ENCODE results near the gene UFD1.

UFD1 gene

GRCh38 chr22:19488884-19489843, 10.2 kb upstream of the UFD1 start:
- no peak overlapping the region for H3K4me3 ChIP-seq (ENCODE audit: low read depth, low read length)
- peak; percentile 71 for DNase-seq (ENCODE audit: low read depth)
- peak; percentile 37 for TF ChIP-seq CTCF (conservative IDR thresholded peaks at IDR 0.05; ENCODE audit: low read depth, low read length)

GRCh38 chr22:19488285-19488684, 9.3 kb upstream of the UFD1 start:
- DNase-seq (ENCODE audit: low read depth), result no peak
- TF ChIP-seq CTCF (conservative IDR thresholded peaks at IDR 0.05; ENCODE audit: low read depth, low read length), result no peak
- H3K4me3 ChIP-seq (ENCODE audit: low read depth, low read length), result no peak overlapping the region

GRCh38 chr22:19483481-19484244, 4.7 kb upstream of the UFD1 start:
- TF ChIP-seq CTCF (conservative IDR thresholded peaks at IDR 0.05; ENCODE audit: low read depth, low read length), result no peak
- DNase-seq (ENCODE audit: low read depth), result peak; percentile 95
- H3K4me3 ChIP-seq (ENCODE audit: low read depth, low read length), result no peak overlapping the region

DNA sequence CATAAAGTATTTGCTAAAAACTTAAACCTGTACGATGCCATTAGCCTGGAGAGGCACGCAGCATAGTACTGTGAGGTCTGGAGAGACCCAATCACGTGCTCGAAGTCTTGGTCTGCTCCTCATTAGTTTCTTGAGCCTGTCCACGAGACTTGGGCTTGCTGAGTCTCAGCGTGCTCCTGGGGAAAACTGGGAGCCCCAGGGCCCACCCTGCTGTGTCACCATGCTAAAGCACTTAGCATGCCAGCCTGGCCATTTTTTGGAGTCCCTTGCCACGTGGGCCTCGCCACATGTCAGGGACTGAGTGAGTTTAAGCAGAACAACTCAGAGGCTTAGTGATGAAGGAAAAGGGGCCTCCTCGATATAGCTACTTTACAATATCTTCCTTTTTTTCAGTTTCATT, 3.3 kb upstream of the UFD1 start:
- H3K4me3 ChIP-seq (ENCODE audit: low read depth, low read length), result no peak overlapping the region
- DNase-seq (ENCODE audit: low read depth), result no peak
- TF ChIP-seq CTCF (conservative IDR thresholded peaks at IDR 0.05; ENCODE audit: low read depth, low read length), result no peak

DNA sequence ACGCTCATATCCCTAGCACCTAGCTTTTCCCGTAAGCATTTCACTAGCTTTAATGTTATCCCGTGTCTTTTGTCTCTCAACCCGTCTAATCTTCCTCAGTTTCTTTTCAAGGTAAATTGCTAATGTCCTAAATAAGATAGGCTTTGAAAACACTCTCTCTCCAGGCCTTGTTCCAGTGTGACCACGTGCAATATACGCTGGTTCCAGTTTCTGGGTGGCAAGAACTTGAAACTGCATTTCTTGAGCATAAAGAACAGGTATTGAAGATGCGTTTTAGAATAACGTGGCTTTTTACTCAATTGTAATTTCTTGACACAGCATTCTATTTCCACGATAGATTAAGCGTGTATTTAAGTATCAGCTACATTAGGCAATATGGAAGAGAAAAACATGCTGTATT, 1.8 kb upstream of the UFD1 start:
- no peak for TF ChIP-seq CTCF (conservative IDR thresholded peaks at IDR 0.05; ENCODE audit: low read depth, low read length)
- no peak overlapping the region for H3K4me3 ChIP-seq (ENCODE audit: low read depth, low read length)
- no peak for DNase-seq (ENCODE audit: low read depth)

DNA sequence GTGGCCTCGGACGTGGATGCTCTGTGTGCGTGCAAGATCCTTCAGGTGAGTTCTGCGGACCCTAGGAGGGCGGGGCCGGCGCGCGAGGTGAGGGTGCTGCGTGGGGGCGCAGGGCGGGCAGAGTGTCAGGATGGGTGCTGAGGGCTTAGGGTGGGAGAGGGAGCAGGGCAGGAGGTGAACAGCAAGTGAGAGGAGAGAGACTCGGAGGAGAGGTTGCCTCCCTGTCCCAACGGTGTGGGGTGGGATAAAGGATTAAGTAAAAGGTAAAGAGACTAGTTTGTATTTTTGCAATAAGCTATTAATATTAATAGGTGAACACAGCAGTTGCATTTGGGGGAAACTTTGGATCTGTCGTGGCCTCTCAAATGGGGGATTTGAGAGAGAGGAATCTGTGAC, 1.2 kb upstream of the UFD1 start:
- no peak for DNase-seq (ENCODE audit: low read depth)
- peak overlapping the region; percentile 71 for H3K4me3 ChIP-seq (ENCODE audit: low read depth, low read length)
- no peak for TF ChIP-seq CTCF (conservative IDR thresholded peaks at IDR 0.05; ENCODE audit: low read depth, low read length)

All from choroid plexus epithelial cell (primary cell).